Pancreas (tissue), 10 donors: ENCODE data around the gene KREMEN1. TPM values are rescaled to one million over a fixed set of nuclear protein-coding genes. Genes with fewer than 3 reads are reported as not detected.

Experiments used
- ATAC-seq, 4 donors: fragments of 200-7000 bp; cut with Tn5 transposase; one replicate each; pipeline versions ENCODE4 v1.8.0 to v1.9.1; 2020; ENCODE audit warnings: mild to moderate bottlenecking in 4 of 4, moderate library complexity in 4 of 4
- DNase-seq, 6 donors: peaks; one replicate each; pipeline ENCODE4 v3.0.0-alpha.2; 2020
- FAIRE-seq: peaks from 2 replicates; lab custom pipeline; 2012; peaks lifted over from hg19 to GRCh38; lab: Jason Lieb, UNC
- H3K27ac ChIP-seq, 4 donors: fragments of 200-600 bp; sonication (generic); 1 replicate in 3 of 4; 2 replicates in 1 of 4; pipeline versions ENCODE4 v1.5.0 to v1.8.0; 2020
- H3K27me3 ChIP-seq, 4 donors: fragments of 200-600 bp; one replicate each; pipeline ENCODE4 v1.8.0; 2021
- H3K36me3 ChIP-seq, 3 donors: fragments of 200-600 bp; sonication (generic) in 1 of 3; one replicate each; pipeline versions ENCODE4 v1.5.0 to v1.8.0; 2020 to 2021
- H3K4me1 ChIP-seq, 3 donors: fragments of 200-600 bp; one replicate each; pipeline ENCODE4 v1.8.0; 2021
- H3K4me3 ChIP-seq, 4 donors: fragments of 200-600 bp; sonication (generic) in 2 of 4; one replicate each; pipeline versions ENCODE4 v1.5.0 to v1.8.0; 2020 to 2021
- H3K9me3 ChIP-seq, 4 donors: fragments of 200-600 bp; one replicate each; pipeline ENCODE4 v1.8.0; 2021
- CTCF ChIP-seq, 4 donors: fragments of 200-600 bp; sonication (generic) in 3 of 4; IDR thresholded peaks; one replicate each; pipeline versions ENCODE4 v1.5.0 to v1.8.0; 2021; ENCODE audit warnings: antibody characterized with exemption in 4 of 4
- WGBS, 2 donors: extraction: QIAGEN DNeasy Blood & Tissue Kit; methylation state at CpG; one replicate each; pipeline ENCODE4 v1.1.7; 2013; 5-methylcytosine and 5-hydroxymethylcytosine counted together
- intact Hi-C, 3 donors: fragments of 100-400 bp; cut with DNase I; formaldehyde crosslinking; loops; one replicate each; pipeline versions ENCODE4 v1.11.1 to v1.14.2; 2022
- polyA plus RNA-seq, 2 donors: library from polyadenylated mRNA; stranded (reverse); fragments of 200-250 nt; gene quantifications; one replicate each; pipeline ENCODE4 v1.2.3, GENCODE V29; 2013
- total RNA-seq, 6 donors: library from RNA; stranded (reverse); fragmentation: NEBNext Ultra II Directional in 4 of 6; extraction: Animal tissue kit (Norgen Biotek cat#: 25700) in 4 of 6; gene quantifications; one replicate each; pipeline versions ENCODE4 v1.2.1 to v1.2.4, GENCODE V29; 2021 to 2023
- donor health status: healthy with polysubstance abuse.
- donor health status: DM: no; HTN: no; CAD: no; lungs with moderate emphysema.
- donor health status: DM: no; HTN: no; CAD: no.
- donor health status: control.
- donor health status: control.
- donor health status: Bipolar disorder and iron deficiency.
- donor health status: DM: yes; HTN: yes; CAD: no.
- donor health status: DM: no; HTN: no; CAD: no.
- donor health status: DM: no; HTN: no; CAD: no.
- donor health status: DM: yes; HTN: yes; CAD: no.

Gene KREMEN1
- total and polyA plus RNA-seq, 8 donors, result 3.3 to 8.7 (median 4.5) TPM

DNA sequence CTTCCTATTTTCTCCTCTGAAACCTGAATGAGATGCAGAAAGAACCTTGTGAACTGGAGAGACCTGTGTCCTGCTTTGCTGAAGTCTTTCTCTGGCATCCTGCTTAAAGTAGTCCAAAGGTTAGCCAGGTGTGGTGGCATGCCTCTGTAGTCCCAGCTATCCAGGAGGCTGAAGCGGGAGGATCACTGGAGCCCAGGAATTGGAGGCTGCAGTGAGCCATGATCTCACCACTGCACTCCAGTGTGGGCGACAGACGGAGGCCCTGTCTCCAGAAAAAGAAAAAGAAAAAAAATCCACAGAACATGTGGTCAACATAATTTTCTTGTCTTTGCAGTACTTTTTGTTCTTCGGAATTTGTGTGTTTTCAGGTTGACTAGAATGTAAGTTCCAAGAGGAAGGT lies 2.3 kb upstream of the KREMEN1 start:
- DNase-seq (no peak), ATAC-seq (no peak), FAIRE-seq (no peak)
- intact Hi-C loops, result no loop called here
- WGBS, 2 donors, result 96 to 98% methylated on average over 4 of the region's 4 CpGs
- Histone ChIP-seq H3K9me3 (no peaks in the 10 kb centered on the region), H3K27me3 (no peaks in the 10 kb centered on the region), H3K27ac (no peak overlapping the region), H3K4me1 (peaks cover 0 to 7% (median 0%) of the 10 kb centered on the region in 3 donors), H3K36me3 (no peaks in the 10 kb centered on the region), H3K4me3 (no peak overlapping the region)
- TF ChIP-seq CTCF (IDR thresholded peaks at IDR 0.05), result no peak

DNA sequence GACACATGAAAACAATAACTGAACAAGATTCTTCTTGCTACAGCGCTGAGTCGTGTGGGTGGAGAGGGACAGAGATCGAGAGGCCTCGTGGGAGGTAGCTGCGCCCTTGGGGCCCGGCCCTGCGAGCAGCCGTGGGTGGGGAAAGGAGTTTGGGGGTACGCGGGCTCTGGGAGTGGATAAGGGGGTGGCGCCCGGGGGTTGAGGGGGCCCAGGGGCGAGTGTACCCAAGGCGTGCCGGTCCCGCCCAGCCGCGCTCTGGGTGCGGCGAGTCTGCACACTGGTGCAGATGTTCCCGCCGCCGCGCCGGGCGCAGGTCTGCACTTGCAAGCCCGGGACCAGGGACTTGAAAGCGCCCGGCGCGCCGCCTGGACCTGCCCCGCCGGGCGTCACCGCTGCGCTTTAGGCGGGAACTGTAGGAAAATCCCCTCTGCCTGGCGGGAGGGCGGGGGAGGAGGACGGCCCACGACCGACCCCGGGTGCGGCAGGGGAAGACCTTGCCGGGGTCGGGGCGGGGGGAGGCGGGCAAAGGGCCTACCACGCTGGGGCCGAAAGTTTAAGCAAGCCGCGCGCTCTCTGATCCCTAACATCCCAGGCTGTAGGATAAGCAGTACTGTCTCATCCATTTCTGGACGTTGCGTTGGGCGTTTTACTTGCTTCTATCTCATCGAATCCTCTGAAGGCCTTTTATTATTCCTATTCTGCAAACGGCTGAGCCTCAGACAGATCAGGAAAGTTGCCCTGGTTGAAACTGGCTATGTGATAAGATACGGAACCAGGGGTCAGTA lies 1.4 kb upstream of the KREMEN1 start:
- peaks cover 0 to 7% (median 0%) of the 10 kb centered on the region in 3 donors for H3K4me1 ChIP-seq
- intact Hi-C loops, result no loop called here
- peak overlapping the region in 2 of 4 donors; percentile 34 to 63 for H3K4me3 ChIP-seq
- DNase-seq (peak; percentile 38 to 80 (median 54)), ATAC-seq (peak; percentile 26 to 42 (median 30)), FAIRE-seq (no peak)
- no peaks in the 10 kb centered on the region for H3K36me3 ChIP-seq
- H3K27ac ChIP-seq, result no peak overlapping the region
- H3K27me3 ChIP-seq, result no peaks in the 10 kb centered on the region
- 15 to 16% methylated on average over 39 to 60 of the region's 60 CpGs for WGBS, 2 donors
- TF ChIP-seq CTCF (IDR thresholded peaks at IDR 0.05), result no peak
- H3K9me3 ChIP-seq, result no peaks in the 10 kb centered on the region

GRCh38 chr22:29072193-29072978 lies 449 bp upstream of the KREMEN1 start:
- 23 to 27% methylated on average over 38 to 41 of the region's 41 CpGs for WGBS, 2 donors
- Histone ChIP-seq H3K9me3 (no peaks in the 10 kb centered on the region), H3K4me3 (peak overlapping the region in 2 of 4 donors; percentile 57 to 63), H3K36me3 (no peaks in the 10 kb centered on the region), H3K27ac (no peak overlapping the region), H3K27me3 (no peaks in the 10 kb centered on the region), H3K4me1 (peaks cover 0 to 7% (median 0%) of the 10 kb centered on the region in 3 donors)
- ATAC-seq, result peak; percentile 95 to 97 (median 96)
- DNase-seq, result peak; percentile 96 to 99 (median 98)
- no peak for TF ChIP-seq CTCF (IDR thresholded peaks at IDR 0.05)
- FAIRE-seq, result no peak
- intact Hi-C loops, result no loop called here

- FAIRE-seq (no peak), DNase-seq (peak; percentile 40 to 87 (median 60)), ATAC-seq (peak; percentile 25 to 68 (median 60))
- Histone ChIP-seq H3K36me3 (no peaks in the 10 kb centered on the region), H3K27ac (no peak overlapping the region), H3K4me3 (peak overlapping the region; percentile 32 to 63 (median 60)), H3K27me3 (no peaks in the 10 kb centered on the region), H3K9me3 (no peaks in the 10 kb centered on the region), H3K4me1 (peaks cover 0 to 7% (median 0%) of the 10 kb centered on the region in 3 donors)
- no peak for TF ChIP-seq CTCF (IDR thresholded peaks at IDR 0.05)
- 0 to 2% methylated on average over 45 to 53 of the region's 53 CpGs for WGBS, 2 donors
- intact Hi-C loops, result no loop called here
Measured at GRCh38 chr22:29073618-29074275, 912 bp downstream of the KREMEN1 start.
